Left ventricle myocardium inferior (tissue), 1 donor: ENCODE results near the gene PCK1. TPM values are rescaled to one million over a fixed set of nuclear protein-coding genes. Genes with fewer than 3 reads are reported as not detected.

Experiments used
- DNase-seq: peaks from one replicate; pipeline ENCODE4 v3.0.0-alpha.2; 2020
- H3K27ac ChIP-seq: fragments of 200-600 bp; replicated peaks from 2 replicates; pipeline ENCODE4 v1.8.0; 2021
- H3K27me3 ChIP-seq: fragments of 200-600 bp; 2 replicates; pipeline ENCODE4 v1.8.0; 2021; ENCODE audit warnings: low read depth
- H3K36me3 ChIP-seq: fragments of 200-600 bp; 2 replicates; pipeline ENCODE4 v1.8.0; 2021
- H3K4me1 ChIP-seq: fragments of 200-600 bp; 2 replicates; pipeline ENCODE4 v1.8.0; 2021
- H3K4me3 ChIP-seq: fragments of 200-600 bp; 2 replicates; pipeline ENCODE4 v1.8.0; 2021; ENCODE audit warnings: mild to moderate bottlenecking, moderate library complexity
- H3K9me3 ChIP-seq: fragments of 200-600 bp; replicated peaks from 2 replicates; pipeline ENCODE4 v1.8.0; 2021
- intact Hi-C: fragments of 100-400 bp; cut with micrococcal nuclease; formaldehyde crosslinking; loops from one replicate; pipeline ENCODE4 v1.11.0; 2022
- total RNA-seq: library from RNA; stranded (reverse); fragmentation: NEBNext Ultra II Directional; extraction: Animal tissue kit (Norgen Biotek cat#: 25700); gene quantifications from one replicate; pipeline ENCODE4 v1.2.1, GENCODE V29; 2021
- TF ChIP-seq, protein P1 (sequence below): fragments of 200-600 bp; IDR thresholded peaks from 2 replicates; pipeline ENCODE4 v1.8.0; 2021; ENCODE audit warnings: antibody characterized with exemption, mild to moderate bottlenecking, borderline replicate concordance
- donor health status: DM: no; HTN: yes; CAD: no; lungs with severe emphysema.

PCK1 gene
- total RNA-seq, 1 donor from 2014 or later: 0.25 TPM

DNA sequence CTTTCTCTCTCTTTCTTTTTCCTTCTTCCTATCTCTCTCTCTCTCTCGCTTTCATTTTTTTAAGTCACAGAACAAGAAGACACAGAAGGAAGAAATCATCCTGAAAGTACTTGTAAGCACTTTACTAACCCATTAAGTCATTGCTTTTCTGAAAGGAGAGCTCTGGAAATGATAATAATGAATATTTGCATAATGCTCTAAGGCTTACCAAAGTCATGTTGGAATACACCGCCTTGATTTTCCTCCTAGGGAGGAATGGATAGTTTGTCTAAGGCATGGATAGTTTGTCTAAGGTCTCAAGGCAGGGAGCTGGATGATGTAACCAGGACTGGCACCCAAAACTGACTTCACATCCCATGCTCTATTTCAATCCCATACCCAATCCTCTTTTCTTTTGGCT is 23.1 kb upstream of the PCK1 start:
- peaks cover 68% of the 10 kb centered on the region for H3K27me3 ChIP-seq
- H3K4me1 ChIP-seq: no peaks in the 10 kb centered on the region
- intact Hi-C loops: no loop called here
- H3K4me3 ChIP-seq: no peak overlapping the region
- no peak overlapping the region for H3K27ac ChIP-seq
- TF ChIP-seq, protein P1, sequence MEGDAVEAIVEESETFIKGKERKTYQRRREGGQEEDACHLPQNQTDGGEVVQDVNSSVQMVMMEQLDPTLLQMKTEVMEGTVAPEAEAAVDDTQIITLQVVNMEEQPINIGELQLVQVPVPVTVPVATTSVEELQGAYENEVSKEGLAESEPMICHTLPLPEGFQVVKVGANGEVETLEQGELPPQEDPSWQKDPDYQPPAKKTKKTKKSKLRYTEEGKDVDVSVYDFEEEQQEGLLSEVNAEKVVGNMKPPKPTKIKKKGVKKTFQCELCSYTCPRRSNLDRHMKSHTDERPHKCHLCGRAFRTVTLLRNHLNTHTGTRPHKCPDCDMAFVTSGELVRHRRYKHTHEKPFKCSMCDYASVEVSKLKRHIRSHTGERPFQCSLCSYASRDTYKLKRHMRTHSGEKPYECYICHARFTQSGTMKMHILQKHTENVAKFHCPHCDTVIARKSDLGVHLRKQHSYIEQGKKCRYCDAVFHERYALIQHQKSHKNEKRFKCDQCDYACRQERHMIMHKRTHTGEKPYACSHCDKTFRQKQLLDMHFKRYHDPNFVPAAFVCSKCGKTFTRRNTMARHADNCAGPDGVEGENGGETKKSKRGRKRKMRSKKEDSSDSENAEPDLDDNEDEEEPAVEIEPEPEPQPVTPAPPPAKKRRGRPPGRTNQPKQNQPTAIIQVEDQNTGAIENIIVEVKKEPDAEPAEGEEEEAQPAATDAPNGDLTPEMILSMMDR: no peak
- no peak for DNase-seq
- peaks cover 31% of the 10 kb centered on the region for H3K9me3 ChIP-seq
- no peaks in the 10 kb centered on the region for H3K36me3 ChIP-seq

DNA sequence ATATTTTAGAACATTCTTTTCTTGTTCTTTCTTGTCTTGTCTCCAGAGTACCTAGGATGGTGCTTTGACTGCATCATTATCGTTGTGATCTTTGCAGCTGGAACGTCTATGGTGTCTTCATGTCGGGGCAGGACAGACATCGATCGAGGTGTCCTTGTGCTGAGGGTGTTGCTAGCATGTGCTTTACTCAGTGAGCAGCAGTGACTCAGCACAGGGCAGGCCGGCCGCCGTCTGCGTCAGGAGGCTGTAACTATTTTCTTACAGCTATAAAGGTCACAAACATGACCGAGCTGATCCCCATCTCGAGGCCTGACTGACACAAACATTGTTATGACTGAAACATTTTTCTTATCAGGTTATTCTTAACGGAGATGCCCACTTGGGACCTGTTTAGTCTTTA is 21.0 kb upstream of the PCK1 start:
- no peak for DNase-seq
- Histone ChIP-seq H3K36me3 (no peaks in the 10 kb centered on the region), H3K27ac (no peak overlapping the region), H3K4me3 (no peak overlapping the region), H3K4me1 (no peaks in the 10 kb centered on the region), H3K9me3 (peaks cover 28% of the 10 kb centered on the region), H3K27me3 (peaks cover 56% of the 10 kb centered on the region)
- TF ChIP-seq, protein P1: no peak
- intact Hi-C loops: no loop called here

DNA sequence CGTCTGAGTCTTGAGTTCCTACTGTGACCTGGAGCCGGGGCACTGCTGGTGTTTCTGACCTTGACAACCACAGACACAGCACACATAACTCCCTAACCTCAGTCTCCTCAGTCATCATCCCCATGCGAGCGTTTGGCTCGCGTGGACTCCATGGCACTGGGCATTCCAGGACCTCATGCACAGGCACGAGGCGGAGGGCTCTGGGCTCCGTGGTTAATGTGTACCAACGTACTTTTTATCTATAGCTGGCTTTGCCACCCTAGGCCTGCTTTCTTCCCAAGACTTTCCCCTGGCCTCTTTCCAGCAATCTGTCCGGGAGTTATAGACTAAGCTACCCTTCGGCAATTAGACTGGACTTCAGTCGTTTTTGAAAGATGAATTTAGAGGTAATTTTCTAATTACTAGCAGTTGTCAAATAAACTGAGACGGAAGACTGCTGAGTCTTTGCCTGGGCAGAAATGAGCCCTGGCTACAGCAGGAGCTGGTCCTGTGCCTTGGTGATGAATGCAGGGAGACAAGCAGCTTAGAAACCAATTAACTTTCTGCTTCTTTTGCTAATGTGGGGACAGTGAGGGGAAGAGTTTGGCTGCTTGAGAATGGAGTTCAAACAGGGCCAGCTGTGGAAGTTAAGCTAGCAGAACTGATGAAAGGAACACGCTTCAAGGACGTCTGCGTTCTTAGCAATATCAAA is 19.9 kb upstream of the PCK1 start:
- no peak overlapping the region for H3K4me3 ChIP-seq
- H3K36me3 ChIP-seq: no peaks in the 10 kb centered on the region
- intact Hi-C loops: no loop called here
- no peaks in the 10 kb centered on the region for H3K4me1 ChIP-seq
- H3K9me3 ChIP-seq: peaks cover 22% of the 10 kb centered on the region
- peaks cover 49% of the 10 kb centered on the region for H3K27me3 ChIP-seq
- no peak overlapping the region for H3K27ac ChIP-seq
- TF ChIP-seq, protein P1: no peak
- no peak for DNase-seq

DNA sequence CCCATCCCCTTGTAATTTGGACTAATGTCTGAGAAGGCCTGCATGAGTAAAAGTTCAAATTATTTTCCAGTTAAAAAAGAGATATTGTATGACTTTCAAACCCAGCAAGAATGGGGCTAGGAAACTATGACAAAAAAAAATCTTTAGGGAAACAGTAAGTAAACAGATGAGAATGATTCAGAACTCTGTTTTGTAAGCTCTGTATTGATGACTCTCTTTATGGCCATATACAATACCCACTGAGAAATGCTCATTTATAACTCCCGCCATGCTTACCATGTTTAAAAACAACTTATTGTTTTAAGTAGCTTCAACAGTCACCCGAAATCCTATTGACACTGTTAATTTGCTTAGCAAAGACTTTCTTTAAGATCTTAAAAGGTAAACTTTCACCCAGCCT is 17.2 kb upstream of the PCK1 start:
- H3K4me3 ChIP-seq: no peak overlapping the region
- TF ChIP-seq, protein P1: no peak
- no peaks in the 10 kb centered on the region for H3K36me3 ChIP-seq
- peaks cover 2% of the 10 kb centered on the region for H3K9me3 ChIP-seq
- intact Hi-C loops: no loop called here
- DNase-seq: no peak
- H3K27me3 ChIP-seq: peaks cover 51% of the 10 kb centered on the region
- H3K4me1 ChIP-seq: no peaks in the 10 kb centered on the region
- H3K27ac ChIP-seq: no peak overlapping the region

DNA sequence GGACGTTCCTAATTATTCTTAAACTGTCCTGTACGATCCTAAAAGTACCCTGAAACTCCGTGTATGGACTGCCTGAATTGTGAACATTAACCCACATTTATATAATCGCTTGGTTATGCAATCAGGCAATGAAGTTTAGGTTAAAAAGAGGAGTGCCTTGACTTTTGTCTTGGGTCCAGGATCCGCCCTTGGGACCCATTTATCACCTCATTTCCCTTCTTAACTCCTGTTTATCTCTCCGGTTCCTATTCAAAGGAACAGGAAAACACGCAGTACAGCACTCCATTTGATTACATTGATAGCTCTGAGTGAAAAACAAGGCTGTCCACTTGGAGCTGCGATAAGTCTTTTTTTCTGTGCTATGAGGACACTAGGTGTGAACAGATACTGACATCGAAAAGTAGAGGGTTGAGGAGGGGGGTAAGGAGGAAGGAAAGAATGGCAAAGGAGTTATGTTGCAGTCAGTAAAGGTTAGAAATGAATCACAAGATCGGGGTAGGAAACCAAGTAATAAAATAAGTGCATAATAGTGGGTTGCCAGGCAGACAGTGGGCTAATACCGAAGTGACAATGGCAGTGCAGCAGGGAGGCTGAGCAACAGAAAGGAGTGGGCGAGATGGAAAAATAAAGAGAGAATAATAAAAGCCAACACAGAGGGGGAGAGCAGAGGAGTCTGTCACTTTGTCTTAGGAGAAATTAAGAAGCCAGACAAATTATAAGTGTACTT is 15.9 kb upstream of the PCK1 start:
- no peak overlapping the region for H3K27ac ChIP-seq
- no peak for DNase-seq
- TF ChIP-seq, protein P1: no peak

More for the DNA sequence above, 15.9 kb upstream of the PCK1 start:
- intact Hi-C loops: no loop called here
- Histone ChIP-seq H3K4me3 (no peak overlapping the region), H3K36me3 (no peaks in the 10 kb centered on the region), H3K27me3 (peaks cover 54% of the 10 kb centered on the region), H3K9me3 (no peaks in the 10 kb centered on the region), H3K4me1 (no peaks in the 10 kb centered on the region)
